Hepatocyte (in vitro differentiated cells): Measurements from ENCODE around the gene HBE1. TPM values are rescaled to one million over a fixed set of nuclear protein-coding genes. Genes with fewer than 3 reads are reported as not detected.
"Not testable (repeated sequence)": the region's sequence is repeated elsewhere in the genome, so short reads cannot be mapped to it uniquely, and the experiment has no call there.

ENCODE experiments used
- DNase-seq: peaks from one replicate; pipeline ENCODE4 v3.0.0-alpha.2; 2016; ENCODE audit warnings: low spot score
- H2AFZ ChIP-seq: fragments of 200-600 bp; sonication (generic); 2 replicates; pipeline ENCODE4 v1.6.0; 2016; ENCODE audit warnings: antibody characterized with exemption, mild to moderate bottlenecking
- H3K27ac ChIP-seq: fragments of 200-600 bp; sonication (generic); 2 replicates; pipeline ENCODE4 v1.5.1; 2016; ENCODE audit warnings: mild to moderate bottlenecking
- H3K27me3 ChIP-seq: fragments of 200-600 bp; sonication (generic); 2 replicates; pipeline ENCODE4 v1.6.1; 2016
- H3K36me3 ChIP-seq: fragments of 200-600 bp; sonication (generic); replicated peaks from 2 replicates; pipeline ENCODE4 v1.5.1; 2016; ENCODE audit warnings: low read depth; ENCODE audit not compliant: insufficient read depth
- H3K4me1 ChIP-seq: fragments of 200-600 bp; sonication (generic); 2 replicates; pipeline ENCODE4 v1.5.1; 2016; ENCODE audit warnings: mild to moderate bottlenecking, moderate library complexity; ENCODE audit not compliant: insufficient read depth
- H3K4me2 ChIP-seq: fragments of 200-600 bp; sonication (generic); 2 replicates; pipeline ENCODE4 v1.6.0; 2016
- H3K4me3 ChIP-seq: fragments of 200-600 bp; sonication (generic); 2 replicates; pipeline ENCODE4 v1.5.1; 2016; ENCODE audit warnings: mild to moderate bottlenecking
- H3K79me2 ChIP-seq: fragments of 200-600 bp; sonication (generic); 2 replicates; pipeline ENCODE4 v1.6.0; 2017; ENCODE audit warnings: mild to moderate bottlenecking
- H3K9me2 ChIP-seq: fragments of 200-600 bp; sonication (generic); replicated peaks from 2 replicates; pipeline ENCODE4 v1.6.0; 2017; ENCODE audit warnings: mild to moderate bottlenecking; ENCODE audit not compliant: insufficient read depth
- H3K9me3 ChIP-seq: fragments of 200-600 bp; sonication (generic); 2 replicates; pipeline ENCODE4 v1.5.1; 2016; ENCODE audit warnings: low read depth, mild to moderate bottlenecking
- H4K20me1 ChIP-seq: fragments of 200-600 bp; sonication (generic); 2 replicates; pipeline ENCODE4 v1.6.0; 2016; ENCODE audit warnings: mild to moderate bottlenecking; ENCODE audit not compliant: insufficient read depth, poor library complexity, severe bottlenecking
- EZH2 ChIP-seq: fragments of 200-600 bp; sonication (generic); IDR thresholded peaks from 2 replicates; pipeline ENCODE4 v1.6.1; 2016; ENCODE audit warnings: antibody characterized with exemption, mild to moderate bottlenecking, borderline replicate concordance
- EZH2phosphoT487 ChIP-seq: fragments of 200-600 bp; sonication (generic); IDR thresholded peaks from one replicate; pipeline ENCODE4 v1.6.1; 2018; ENCODE audit warnings: antibody characterized with exemption, mild to moderate bottlenecking, low read depth, moderate library complexity; ENCODE audit not compliant: unreplicated experiment, severe bottlenecking
- WGBS: methylation state at CpG from one replicate; pipeline ENCODE4 v1.1.6; 2016; ENCODE audit warnings: low lambda C conversion rate; ENCODE audit errors: missing lambda C conversion rate; 5-methylcytosine and 5-hydroxymethylcytosine counted together
- polyA plus RNA-seq: library from polyadenylated mRNA; unstranded; fragments of >200 nt; fragmentation: Nextera tagmentation; extraction: Ambion mirVana; gene quantifications from 2 replicates; pipeline ENCODE4 v1.2.1, GENCODE V29; 2016
- total RNA-seq: library from RNA; depleted of rRNA; stranded (reverse); fragments of >200 nt; gene quantifications from 2 replicates; pipeline ENCODE4 v1.2.3, GENCODE V29; 2014
- TF ChIP-seq, protein P1 (sequence below): fragments of 200-600 bp; sonication (generic); IDR thresholded peaks from 2 replicates; pipeline ENCODE4 v1.5.1; 2016; ENCODE audit warnings: antibody characterized with exemption, mild to moderate bottlenecking; ENCODE audit not compliant: poor library complexity

HBE1 gene
- total and polyA plus RNA-seq, 2 experiments from 2014 or later, result 0.25 to 1.1 TPM

DNA sequence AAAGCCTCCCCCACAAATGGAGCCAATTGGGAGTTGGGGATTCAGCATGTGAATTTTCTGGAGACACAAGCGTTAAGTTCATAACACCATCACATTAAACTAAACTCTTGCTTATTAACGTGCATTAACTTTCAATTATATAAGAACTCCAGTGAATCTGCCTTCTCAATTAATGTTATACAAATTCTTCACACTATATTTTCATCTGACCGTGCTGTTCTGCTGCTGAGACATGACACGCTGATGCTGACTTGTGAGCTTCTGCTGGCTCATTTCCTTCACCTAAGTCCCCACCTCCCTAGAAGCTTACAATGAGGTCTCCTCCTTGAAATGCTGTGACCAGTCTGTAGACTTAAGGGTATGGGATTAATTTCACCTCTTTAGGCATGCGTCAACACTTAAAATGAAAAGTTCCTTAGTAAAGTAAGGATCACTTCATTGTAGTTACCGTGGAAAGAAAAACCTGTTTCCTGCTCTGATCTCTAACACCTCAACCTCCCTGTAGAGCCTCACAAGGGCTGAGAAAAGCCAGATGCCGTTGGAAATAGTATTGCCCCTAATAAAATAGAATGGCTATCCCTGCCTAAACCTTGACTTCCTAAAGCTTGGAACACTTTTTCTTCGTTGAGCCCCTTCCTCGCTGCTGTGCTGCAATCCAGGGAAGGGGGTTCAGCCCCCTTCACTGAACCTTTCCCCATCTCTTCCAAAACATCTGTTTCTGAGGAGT is 17.4 kb downstream of the HBE1 start:
- Histone ChIP-seq H3K27ac (no peak overlapping the region), H3K27me3 (no peaks in the 10 kb centered on the region), H3K9me3 (no peaks in the 10 kb centered on the region), H3K36me3 (no peaks in the 10 kb centered on the region), H3K79me2 (no peaks in the 10 kb centered on the region), H3K9me2 (peaks cover 3% of the 10 kb centered on the region), H2AFZ (no peak overlapping the region), H3K4me2 (no peak overlapping the region), H3K4me3 (no peak overlapping the region), H3K4me1 (no peaks in the 10 kb centered on the region), H4K20me1 (no peaks in the 10 kb centered on the region)
- TF ChIP-seq EZH2 (no peak), EZH2phosphoT487 (no peak)
- TF ChIP-seq, protein P1, sequence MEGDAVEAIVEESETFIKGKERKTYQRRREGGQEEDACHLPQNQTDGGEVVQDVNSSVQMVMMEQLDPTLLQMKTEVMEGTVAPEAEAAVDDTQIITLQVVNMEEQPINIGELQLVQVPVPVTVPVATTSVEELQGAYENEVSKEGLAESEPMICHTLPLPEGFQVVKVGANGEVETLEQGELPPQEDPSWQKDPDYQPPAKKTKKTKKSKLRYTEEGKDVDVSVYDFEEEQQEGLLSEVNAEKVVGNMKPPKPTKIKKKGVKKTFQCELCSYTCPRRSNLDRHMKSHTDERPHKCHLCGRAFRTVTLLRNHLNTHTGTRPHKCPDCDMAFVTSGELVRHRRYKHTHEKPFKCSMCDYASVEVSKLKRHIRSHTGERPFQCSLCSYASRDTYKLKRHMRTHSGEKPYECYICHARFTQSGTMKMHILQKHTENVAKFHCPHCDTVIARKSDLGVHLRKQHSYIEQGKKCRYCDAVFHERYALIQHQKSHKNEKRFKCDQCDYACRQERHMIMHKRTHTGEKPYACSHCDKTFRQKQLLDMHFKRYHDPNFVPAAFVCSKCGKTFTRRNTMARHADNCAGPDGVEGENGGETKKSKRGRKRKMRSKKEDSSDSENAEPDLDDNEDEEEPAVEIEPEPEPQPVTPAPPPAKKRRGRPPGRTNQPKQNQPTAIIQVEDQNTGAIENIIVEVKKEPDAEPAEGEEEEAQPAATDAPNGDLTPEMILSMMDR, result no peak
- WGBS, result 59% methylated on average over 9 of the region's 9 CpGs
- DNase-seq, result no peak

DNA sequence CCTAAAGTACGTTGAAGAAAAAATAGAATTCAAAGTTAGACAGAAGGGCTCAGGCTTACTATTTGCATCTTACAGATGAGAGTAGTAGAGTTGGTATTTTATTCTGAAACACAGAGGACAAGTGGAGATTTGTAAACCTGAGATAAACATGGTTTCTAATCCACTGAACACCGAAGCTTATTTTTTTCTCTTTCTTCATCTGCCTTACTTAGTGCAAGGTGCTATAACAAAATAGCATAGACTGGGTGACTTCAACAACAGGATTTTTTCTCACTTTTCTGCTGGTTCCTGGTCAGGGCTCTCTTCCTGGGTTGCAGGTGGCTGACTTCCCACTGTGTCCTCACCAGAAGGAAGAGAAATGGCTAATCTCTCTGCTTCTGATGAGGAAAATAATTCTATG is 18.0 kb downstream of the HBE1 start:
- Histone ChIP-seq H3K4me2 (no peak overlapping the region), H3K4me3 (no peak overlapping the region), H3K27ac (no peak overlapping the region), H3K9me3 (no peaks in the 10 kb centered on the region), H3K36me3 (no peaks in the 10 kb centered on the region), H3K4me1 (no peaks in the 10 kb centered on the region), H4K20me1 (no peaks in the 10 kb centered on the region), H3K9me2 (no peaks in the 10 kb centered on the region), H2AFZ (no peak overlapping the region), H3K27me3 (no peaks in the 10 kb centered on the region), H3K79me2 (no peaks in the 10 kb centered on the region)
- 43% methylated on average over 2 of the region's 2 CpGs for WGBS
- TF ChIP-seq EZH2phosphoT487 (no peak), EZH2 (no peak)
- TF ChIP-seq, protein P1, result no peak
- DNase-seq, result no peak

DNA sequence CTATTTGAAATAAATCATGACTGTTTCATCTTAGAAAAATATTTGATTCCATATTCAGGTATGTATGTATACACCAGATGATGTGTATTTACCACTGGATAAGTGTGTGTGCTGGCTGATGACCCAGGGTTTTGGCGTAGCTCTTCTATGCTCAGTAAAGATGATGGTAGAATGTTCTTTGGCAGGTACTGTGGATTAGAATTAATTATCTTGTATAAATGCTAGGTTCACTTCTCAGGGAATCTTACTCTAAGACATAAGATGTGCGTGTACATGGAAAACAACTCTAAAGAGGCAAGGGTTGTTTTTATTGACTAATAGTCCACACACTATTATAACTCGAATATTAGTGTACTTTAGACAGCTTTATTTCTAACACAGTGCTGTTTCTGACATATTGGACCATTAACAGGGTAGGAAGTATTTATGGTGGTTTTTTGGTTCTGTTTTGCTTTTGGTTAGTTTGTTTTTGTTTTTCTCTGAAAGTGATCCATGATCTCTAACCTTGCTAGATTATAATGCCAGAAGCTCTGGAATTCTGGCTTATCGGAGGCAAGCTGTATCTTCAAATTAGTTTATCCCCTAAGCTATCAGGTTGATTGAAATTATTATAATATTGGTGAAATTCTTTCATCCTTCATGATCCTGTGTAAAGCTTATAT is 19.1 kb downstream of the HBE1 start:
- TF ChIP-seq, protein P1, result no peak
- TF ChIP-seq EZH2phosphoT487 (no peak), EZH2 (no peak)
- Histone ChIP-seq H3K79me2 (no peaks in the 10 kb centered on the region), H3K9me3 (no peaks in the 10 kb centered on the region), H3K36me3 (no peaks in the 10 kb centered on the region), H2AFZ (no peak overlapping the region), H3K4me2 (no peak overlapping the region), H3K9me2 (no peaks in the 10 kb centered on the region), H3K4me1 (no peaks in the 10 kb centered on the region), H3K27me3 (no peaks in the 10 kb centered on the region), H4K20me1 (no peaks in the 10 kb centered on the region), H3K4me3 (no peak overlapping the region), H3K27ac (no peak overlapping the region)
- 96% methylated on average over 4 of the region's 4 CpGs for WGBS
- no peak for DNase-seq

DNA sequence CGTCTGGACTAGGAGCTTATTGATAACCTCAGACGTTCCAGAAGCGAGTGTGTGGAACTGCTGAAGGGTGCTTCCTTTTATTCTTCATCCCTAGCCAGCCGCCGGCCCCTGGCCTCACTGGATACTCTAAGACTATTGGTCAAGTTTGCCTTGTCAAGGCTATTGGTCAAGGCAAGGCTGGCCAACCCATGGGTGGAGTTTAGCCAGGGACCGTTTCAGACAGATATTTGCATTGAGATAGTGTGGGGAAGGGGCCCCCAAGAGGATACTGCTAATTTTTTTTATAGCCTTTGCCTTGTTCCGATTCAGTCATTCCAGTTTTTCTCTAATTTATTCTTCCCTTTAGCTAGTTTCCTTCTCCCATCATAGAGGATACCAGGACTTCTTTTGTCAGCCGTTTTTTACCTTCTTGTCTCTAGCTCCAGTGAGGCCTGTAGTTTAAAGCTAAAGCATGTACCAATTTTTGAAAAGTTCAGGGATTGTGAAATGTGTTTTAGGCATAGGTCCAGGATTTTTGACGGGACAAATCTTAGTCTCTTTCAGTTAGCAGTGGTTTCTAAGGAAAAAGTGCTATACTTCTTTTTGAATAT is 19.8 kb downstream of the HBE1 start, which contains the start of gene HBG1:
HBG1 (minus strand) TSS at position 51 of the 590 bp plus-strand sequence. CDS start 53 bp downstream, outside the sequence.
- not testable (repeated sequence) for H3K27me3 ChIP-seq, H4K20me1 ChIP-seq, H2AFZ ChIP-seq, H3K9me2 ChIP-seq, H3K4me2 ChIP-seq, H3K4me1 ChIP-seq, H3K27ac ChIP-seq, DNase-seq, H3K4me3 ChIP-seq, H3K36me3 ChIP-seq, H3K79me2 ChIP-seq, H3K9me3 ChIP-seq
- WGBS, result 86% methylated on average over 3 of the region's 9 CpGs

DNA sequence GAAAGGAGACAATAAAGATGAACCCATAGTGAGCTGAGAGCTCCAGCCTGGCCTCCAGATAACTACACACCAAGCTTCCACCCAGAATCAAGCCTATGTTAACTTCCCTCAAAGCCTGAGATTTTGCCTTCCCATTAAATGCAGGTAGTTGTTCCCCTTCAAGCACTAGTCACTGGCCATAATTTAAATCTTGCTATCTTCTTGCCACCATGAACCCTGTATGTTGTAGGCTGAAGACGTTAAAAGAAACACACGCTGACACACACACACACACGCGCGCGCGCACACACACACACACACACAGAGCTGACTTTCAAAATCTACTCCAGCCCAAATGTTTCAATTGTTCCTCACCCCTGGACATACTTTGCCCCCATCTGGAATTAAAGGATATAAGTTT is 21.2 kb downstream of the HBE1 start:
- H4K20me1 ChIP-seq, H3K27ac ChIP-seq, H3K4me1 ChIP-seq, H3K79me2 ChIP-seq, DNase-seq, H3K36me3 ChIP-seq, H3K4me2 ChIP-seq, H3K27me3 ChIP-seq, H3K4me3 ChIP-seq, H3K9me3 ChIP-seq, H3K9me2 ChIP-seq, H2AFZ ChIP-seq: not testable (repeated sequence)
- WGBS, result 81% methylated on average over 7 of the region's 7 CpGs
